Testis (tissue), 2 donors: Measurements from ENCODE around the gene CCDC43.

ENCODE experiments used
- POLR2A ChIP-seq: fragments of 450-650 bp; IDR thresholded peaks from one replicate; pipeline ENCODE4 v1.6.1; 2017; ENCODE audit warnings: antibody characterized with exemption, mild to moderate bottlenecking, moderate library complexity
- TF ChIP-seq, protein P1 (sequence below), 3 experiments: fragments of 450-650 bp in 2 of 3; fragments of 200-600 bp in 1 of 3; sonication (generic) in 1 of 3; IDR thresholded peaks; one replicate each; pipeline ENCODE4 v1.5.1; 2016 to 2019; ENCODE audit warnings: antibody characterized with exemption in 3 of 3, mild to moderate bottlenecking in 2 of 3, moderate library complexity in 1 of 3

- TF ChIP-seq, protein P1, sequence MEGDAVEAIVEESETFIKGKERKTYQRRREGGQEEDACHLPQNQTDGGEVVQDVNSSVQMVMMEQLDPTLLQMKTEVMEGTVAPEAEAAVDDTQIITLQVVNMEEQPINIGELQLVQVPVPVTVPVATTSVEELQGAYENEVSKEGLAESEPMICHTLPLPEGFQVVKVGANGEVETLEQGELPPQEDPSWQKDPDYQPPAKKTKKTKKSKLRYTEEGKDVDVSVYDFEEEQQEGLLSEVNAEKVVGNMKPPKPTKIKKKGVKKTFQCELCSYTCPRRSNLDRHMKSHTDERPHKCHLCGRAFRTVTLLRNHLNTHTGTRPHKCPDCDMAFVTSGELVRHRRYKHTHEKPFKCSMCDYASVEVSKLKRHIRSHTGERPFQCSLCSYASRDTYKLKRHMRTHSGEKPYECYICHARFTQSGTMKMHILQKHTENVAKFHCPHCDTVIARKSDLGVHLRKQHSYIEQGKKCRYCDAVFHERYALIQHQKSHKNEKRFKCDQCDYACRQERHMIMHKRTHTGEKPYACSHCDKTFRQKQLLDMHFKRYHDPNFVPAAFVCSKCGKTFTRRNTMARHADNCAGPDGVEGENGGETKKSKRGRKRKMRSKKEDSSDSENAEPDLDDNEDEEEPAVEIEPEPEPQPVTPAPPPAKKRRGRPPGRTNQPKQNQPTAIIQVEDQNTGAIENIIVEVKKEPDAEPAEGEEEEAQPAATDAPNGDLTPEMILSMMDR (IDR thresholded peaks at IDR 0.05) = no peak
- TF ChIP-seq POLR2A = no peak
Observed at GRCh38 chr17:44653954-44654353, 35.6 kb downstream of the CCDC43 start.
